Heart right ventricle (tissue), 16 donors: Measurements from ENCODE around the gene PPOX. TPM values are rescaled to one million over a fixed set of nuclear protein-coding genes. Genes with fewer than 3 reads are reported as not detected.

Source experiments
- ATAC-seq, 8 donors: fragments of 200-7000 bp; cut with Tn5 transposase; one replicate each; pipeline ENCODE4 v1.9.1; 2020; ENCODE audit warnings: mild to moderate bottlenecking in 8 of 8, moderate library complexity in 8 of 8, moderate number of reproducible peaks in 1 of 8
- DNase-seq, 2 donors: peaks; one replicate each; pipeline ENCODE4 v3.0.0-alpha.2; 2020
- H3K27ac ChIP-seq, 10 donors: fragments of 200-600 bp; sonication (generic) in 2 of 10; one replicate each; pipeline versions ENCODE4 v1.5.0 to v1.8.0; 2020 to 2022; ENCODE audit warnings: mild to moderate bottlenecking in 3 of 10
- H3K27me3 ChIP-seq, 7 donors: fragments of 200-600 bp; one replicate each; pipeline ENCODE4 v1.8.0; 2021 to 2022; ENCODE audit warnings: mild to moderate bottlenecking in 2 of 7
- H3K36me3 ChIP-seq, 9 donors: fragments of 200-600 bp; sonication (generic) in 1 of 9; one replicate each; pipeline versions ENCODE4 v1.5.0 to v1.8.0; 2020 to 2022; ENCODE audit warnings: mild to moderate bottlenecking in 2 of 9
- H3K4me1 ChIP-seq, 9 donors: fragments of 200-600 bp; sonication (generic) in 1 of 9; one replicate each; pipeline versions ENCODE4 v1.5.0 to v1.8.0; 2020 to 2022; ENCODE audit warnings: mild to moderate bottlenecking in 4 of 9
- H3K4me3 ChIP-seq, 10 donors: fragments of 200-600 bp; sonication (generic) in 2 of 10; one replicate each; pipeline versions ENCODE4 v1.5.0 to v1.8.0; 2020 to 2022; ENCODE audit warnings: mild to moderate bottlenecking in 7 of 10, moderate library complexity in 2 of 10
- H3K9me3 ChIP-seq, 11 donors: fragments of 200-600 bp in 10 of 11; sonication (generic) in 2 of 11; one replicate each; pipeline versions ENCODE4 v1.5.0 to v1.8.0; 2013 to 2022; ENCODE audit warnings: mild to moderate bottlenecking in 2 of 11, control low read depth in 1 of 11, moderate library complexity in 1 of 11
- CTCF ChIP-seq, 9 donors: fragments of 200-600 bp; sonication (generic) in 2 of 9; IDR thresholded peaks; one replicate each; pipeline versions ENCODE4 v1.5.0 to v1.8.0; 2021 to 2022; ENCODE audit warnings: antibody characterized with exemption in 9 of 9, mild to moderate bottlenecking in 5 of 9, moderate library complexity in 1 of 9
- WGBS, 2 donors: extraction: QIAGEN DNeasy Blood & Tissue Kit; methylation state at CpG; one replicate each; pipeline ENCODE4 v1.1.7; 2013; ENCODE audit warnings: inconsistent platforms in 1 of 2; 5-methylcytosine and 5-hydroxymethylcytosine counted together
- intact Hi-C, 10 donors: fragments of 100-400 bp; cut with DNase I; formaldehyde crosslinking; loops; one replicate each; pipeline versions ENCODE4 v1.11.1 to v1.14.2; 2022
- polyA plus RNA-seq, 2 donors: library from polyadenylated mRNA; stranded (reverse); fragments of 200-250 nt; gene quantifications; one replicate each; pipeline ENCODE4 v1.2.3, GENCODE V29; 2013
- total RNA-seq, 10 donors: library from RNA; stranded (reverse); fragmentation: NEBNext Ultra II Directional in 3 of 10; extraction: Animal tissue kit (Norgen Biotek cat#: 25700) in 3 of 10; gene quantifications; one replicate each; pipeline versions ENCODE4 v1.2.1 to v1.2.4, GENCODE V29; 2021 to 2023
- donor health status: Arrhythmogenic right ventricular cardiomyopathy.
- donor health status: ischemic (EF 13 %, LVEDD 7.1; RV severe dilation, severe dysfunction).
- donor health status: healthy with polysubstance abuse.
- donor health status: DM: no; HTN: yes; CAD: no.
- donor health status: DM: no; HTN: no; CAD: no.
- donor health status: ischemic (EF 25% LVEDD 6.9; RV normal size, moderate dysfunction).
- donor health status: ischemic (EF 25% LVEDD 5.7; RV mildly dilated, moderate dysfunction).
- donor health status: healthy.
- donor health status: DM: yes; HTN: yes; CAD: no.
- donor health status: Ischemic cardiomyopathy.
- donor health status: ischemic (EF 35%, LVEDD 5.7; RV mildly dilated, moderate dysfunction).
- donor health status: nonischemic (EF 11% LVEDD 7.7; RV severe dilation, severe dysfunction).
- donor health status: DM: yes; HTN: yes; CAD: no.
- donor health status: PGD.
- donor health status: ischemic (EF 29% LVEDD 5.4; RV normal size, mild dysfunction).
- donor health status: nonischemic (EF 23%, LVEDD 6.1; RV moderate dilation, normal function).

PPOX gene
- total and polyA plus RNA-seq, 12 donors, result 8.5 to 58.5 (median 15.0) TPM

GRCh38 chr1:161132410-161133219 is 33.6 kb upstream of the PPOX start, which contains the start of gene DEDD:
TSS of gene DEDD (minus strand) at chr1:161132667. CDS start at chr1:161124462, 8,205 bp downstream.
- WGBS, 2 donors, result 0% methylated on average over 68 of the region's 68 CpGs
- peak in 2 of 9 donors; percentile 18 to 39 for TF ChIP-seq CTCF (IDR thresholded peaks at IDR 0.05)

GRCh38 chr1:161133220-161133740 is 32.9 kb upstream of the PPOX start:
- Histone ChIP-seq H3K27me3 (no peaks in the 10 kb centered on the region), H3K27ac (peak overlapping the region; percentile 89 to 99 (median 96)), H3K36me3 (peaks cover 0 to 37% (median 0%) of the 10 kb centered on the region in 9 donors), H3K4me1 (peaks cover 4 to 63% (median 38%) of the 10 kb centered on the region in 9 donors), H3K9me3 (no peaks in the 10 kb centered on the region), H3K4me3 (peak overlapping the region; percentile 55 to 85 (median 74))
- DNase-seq, result no peak
- TF ChIP-seq CTCF (IDR thresholded peaks at IDR 0.05), result no peak
- WGBS, 2 donors, result 5 to 7% methylated on average over 11 of the region's 11 CpGs
- intact Hi-C loops, result loop anchor here in 5 of 10 donors (2.0 to 10.0 kb wide), 5 partner anchors 22 to 138 kb away; partner anchors contain the start of genes NDUFS2 (in 1 of the 5) and PPOX (in 1 of the 5)
- ATAC-seq, result peak in 1 of 8 donors; percentile 15

More at GRCh38 chr1:161132410-161133219, 33.6 kb upstream of the PPOX start, which contains the start of gene DEDD:
- no peaks in the 10 kb centered on the region for H3K27me3 ChIP-seq
- H3K4me1 ChIP-seq, result peaks cover 4 to 63% (median 45%) of the 10 kb centered on the region in 9 donors
- peaks cover 0 to 44% (median 6%) of the 10 kb centered on the region in 9 donors for H3K36me3 ChIP-seq
- intact Hi-C loops, result loop anchor here in 5 of 10 donors (2.0 to 10.0 kb wide), 5 partner anchors 22 to 138 kb away; partner anchors contain the start of genes NDUFS2 (in 1 of the 5) and PPOX (in 1 of the 5)
- H3K9me3 ChIP-seq, result no peaks in the 10 kb centered on the region
- DNase-seq, result peak; percentile 90 to 97
- peak within 1 kb of the TSS; percentile 55 to 85 (median 74) for H3K4me3 ChIP-seq
- H3K27ac ChIP-seq, result peak within 1 kb of the TSS; percentile 89 to 99 (median 96)
- peak; percentile 95 to 97 (median 96) for ATAC-seq

GRCh38 chr1:161137881-161138280 is 28.3 kb upstream of the PPOX start:
- no peak overlapping the region for H3K4me3 ChIP-seq
- WGBS, 2 donors, result 67 to 69% methylated on average over 3 of the region's 3 CpGs
- H3K36me3 ChIP-seq, result peaks cover 0 to 12% (median 0%) of the 10 kb centered on the region in 9 donors
- no peak for TF ChIP-seq CTCF (IDR thresholded peaks at IDR 0.05)
- H3K27me3 ChIP-seq, result no peaks in the 10 kb centered on the region
- DNase-seq, result no peak
- no peak for ATAC-seq
- intact Hi-C loops, result loop anchor here in 6 of 10 donors (5.0 to 10.0 kb wide), 3 partner anchors 141 to 146 kb away; no protein-coding TSS in a partner anchor
- peak overlapping the region in 3 of 10 donors; percentile 12 to 65 (median 36) for H3K27ac ChIP-seq
- H3K9me3 ChIP-seq, result no peaks in the 10 kb centered on the region
- peaks cover 4 to 50% (median 19%) of the 10 kb centered on the region in 9 donors for H3K4me1 ChIP-seq

- Histone ChIP-seq H3K9me3 (no peaks in the 10 kb centered on the region), H3K4me1 (peaks cover 4 to 49% (median 17%) of the 10 kb centered on the region in 9 donors), H3K27ac (peak overlapping the region in 3 of 10 donors; percentile 9 to 65 (median 36)), H3K4me3 (no peak overlapping the region), H3K36me3 (peaks cover 0 to 12% (median 0%) of the 10 kb centered on the region in 9 donors), H3K27me3 (no peaks in the 10 kb centered on the region)
- 69 to 87% methylated on average over 1 of the region's 1 CpG for WGBS, 2 donors
- no peak for TF ChIP-seq CTCF (IDR thresholded peaks at IDR 0.05)
- intact Hi-C loops, result loop anchor here in 6 of 10 donors (5.0 to 10.0 kb wide), 3 partner anchors 141 to 146 kb away; no protein-coding TSS in a partner anchor
- ATAC-seq (no peak), DNase-seq (no peak)
Measured at GRCh38 chr1:161138431-161138830, 27.8 kb upstream of the PPOX start.
